ENCODE measurements around the gene RBCK1.
A peak's percentile ranks its signal among the peaks of the same experiment; 100 is the strongest.
"Not testable (repeated sequence)": the region's sequence is repeated elsewhere in the genome, so short reads cannot be mapped to it uniquely, and the experiment has no call there.

The RBCK1 gene

GRCh38 chr20:476561-477249 lies 68.6 kb downstream of the RBCK1 start:
- not testable (repeated sequence) for DNase-seq

DNA sequence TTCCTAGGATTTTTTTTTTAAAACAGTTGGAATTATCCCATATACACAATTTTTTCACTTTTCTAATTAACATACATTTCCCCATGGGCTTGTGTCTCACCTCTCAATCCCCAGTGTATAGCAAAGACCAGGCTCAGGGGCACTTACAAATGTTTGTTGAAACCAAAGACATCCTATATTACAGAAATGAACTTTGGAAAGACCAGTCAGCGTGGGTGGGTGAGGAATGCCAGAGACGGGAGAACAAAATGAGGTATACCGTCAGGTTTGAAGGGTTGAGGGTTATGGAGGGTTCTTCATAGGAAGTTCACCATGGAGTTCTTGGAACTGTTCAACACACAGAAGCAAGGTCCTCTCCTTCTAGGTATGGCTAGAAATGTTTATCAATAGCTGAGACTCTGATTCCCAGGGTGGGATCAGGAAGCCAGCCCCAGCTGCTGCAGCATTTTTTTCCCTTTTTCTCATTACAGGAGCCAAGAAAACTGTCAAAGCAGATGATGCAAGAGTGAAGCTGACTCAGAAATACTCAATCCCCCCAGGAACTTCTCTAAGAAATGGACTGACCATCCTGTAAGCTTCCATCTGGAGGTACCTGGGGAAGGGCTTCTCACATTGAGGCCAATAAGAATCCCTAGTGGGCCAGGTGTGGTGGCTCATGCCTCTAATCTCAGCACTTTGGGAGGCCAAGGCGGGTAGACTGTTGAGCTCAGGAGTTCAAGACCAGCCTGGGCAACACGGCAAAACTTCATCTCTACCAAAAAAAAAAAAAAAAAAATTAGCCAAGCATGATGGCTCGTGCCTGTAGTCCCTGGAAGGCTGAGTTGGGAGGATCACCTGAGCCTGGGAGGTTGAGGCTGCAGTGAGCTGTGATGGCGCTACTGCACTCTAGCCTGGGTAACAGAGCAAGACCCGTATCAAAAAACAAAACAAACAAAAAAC lies 70.2 kb downstream of the RBCK1 start:
- DNase-seq: no peak

- DNase-seq: peak in 1 of 2 experiments; percentile 15
Observed at GRCh38 chr20:478949-479429, 70.9 kb downstream of the RBCK1 start.

DNA sequence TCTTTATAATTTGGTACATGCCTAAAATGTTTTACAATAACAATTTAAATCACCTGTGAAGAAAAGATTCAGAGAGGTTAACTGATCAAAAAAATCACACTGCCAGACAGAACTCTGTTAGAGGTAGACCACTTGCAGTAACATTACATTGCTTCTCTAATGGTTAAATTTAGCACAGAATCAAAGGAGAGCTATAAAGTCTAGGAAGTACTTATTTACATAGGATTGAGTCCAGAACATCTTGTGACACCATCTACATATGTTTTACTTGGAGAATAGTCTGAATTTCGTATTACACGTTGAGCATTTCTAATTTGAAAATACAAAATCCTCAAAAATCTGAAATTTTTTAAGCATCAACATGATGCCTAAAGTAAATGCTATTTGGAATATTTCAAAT lies 71.4 kb downstream of the RBCK1 start:
- DNase-seq: no peak

GRCh38 chr20:480044-480443 lies 71.9 kb downstream of the RBCK1 start:
- DNase-seq: no peak

DNA sequence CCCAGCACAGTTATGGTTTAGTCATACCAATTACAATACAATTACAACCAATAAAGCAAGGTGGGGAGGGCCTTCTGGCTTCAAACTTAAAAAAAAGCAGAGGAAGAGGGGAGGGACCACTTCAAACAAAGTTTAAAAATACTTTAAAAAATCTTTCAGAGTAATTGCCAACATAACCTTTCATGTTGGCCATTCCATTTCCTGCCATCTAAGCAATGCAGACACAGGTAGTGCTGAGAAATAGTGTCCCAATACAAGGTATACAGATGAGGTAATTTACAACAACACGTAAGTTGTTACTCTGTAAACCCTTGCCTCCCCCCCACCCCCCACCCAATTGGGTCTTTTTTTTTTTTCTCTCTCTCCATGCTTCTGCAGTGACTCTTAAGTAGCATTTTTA lies 73.1 kb downstream of the RBCK1 start:
- no peak for DNase-seq

Data from cerebellar nuclear complex (tissue), 1 donor.